ENCODE measurements around the gene CCL7. TPM values are rescaled to one million over a fixed set of nuclear protein-coding genes. Genes with fewer than 3 reads are reported as not detected.
A peak's percentile ranks its signal among the peaks of the same experiment; 100 is the strongest.
"Not testable (repeated sequence)": the region's sequence is repeated elsewhere in the genome, so short reads cannot be mapped to it uniquely, and the experiment has no call there.

CCL7 gene
- under 1 TPM in 1 of 2 donors, not detected in 1; 0.52 TPM for total RNA-seq
- long read RNA-seq, donor 1: 0 reads
- long read RNA-seq, donor 2: 0 reads

DNA sequence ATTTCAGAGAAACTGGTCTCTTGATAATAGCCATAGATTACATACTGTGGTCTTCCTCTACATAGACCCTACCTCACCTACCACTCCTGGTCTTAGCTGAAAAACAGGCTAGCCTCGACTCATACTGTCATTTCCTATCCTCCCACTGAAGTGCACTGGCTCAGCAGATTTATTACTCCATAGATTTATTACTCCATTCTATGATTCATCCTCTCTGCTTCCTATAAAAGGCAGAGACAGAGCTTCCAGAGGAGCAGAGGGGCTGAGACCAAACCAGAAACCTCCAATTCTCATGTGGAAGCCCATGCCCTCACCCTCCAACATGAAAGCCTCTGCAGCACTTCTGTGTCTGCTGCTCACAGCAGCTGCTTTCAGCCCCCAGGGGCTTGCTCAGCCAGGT lies at the start of gene CCL7:
TSS of gene CCL7 (plus strand) at position 253 of the 400 bp plus-strand sequence. CDS start at position 323, 70 bp downstream.
- intact Hi-C loops (cut with DNase I): no loop called here
- DNase-seq (ENCODE audit: low spot score): no peak

GRCh38 chr17:34220752-34221395 lies 49.1 kb upstream of the CCL7 start:
- intact Hi-C loops (cut with DNase I): no loop called here

GRCh38 chr17:34221411-34221810 lies 48.6 kb upstream of the CCL7 start:
- no peak for DNase-seq (ENCODE audit: low spot score)
- intact Hi-C loops (cut with DNase I): no loop called here

More at GRCh38 chr17:34220752-34221395, 49.1 kb upstream of the CCL7 start:
- DNase-seq (ENCODE audit: low spot score): no peak

- intact Hi-C loops (cut with DNase I): no loop called here
Observed at GRCh38 chr17:34222722-34223497, 47.1 kb upstream of the CCL7 start.

DNA sequence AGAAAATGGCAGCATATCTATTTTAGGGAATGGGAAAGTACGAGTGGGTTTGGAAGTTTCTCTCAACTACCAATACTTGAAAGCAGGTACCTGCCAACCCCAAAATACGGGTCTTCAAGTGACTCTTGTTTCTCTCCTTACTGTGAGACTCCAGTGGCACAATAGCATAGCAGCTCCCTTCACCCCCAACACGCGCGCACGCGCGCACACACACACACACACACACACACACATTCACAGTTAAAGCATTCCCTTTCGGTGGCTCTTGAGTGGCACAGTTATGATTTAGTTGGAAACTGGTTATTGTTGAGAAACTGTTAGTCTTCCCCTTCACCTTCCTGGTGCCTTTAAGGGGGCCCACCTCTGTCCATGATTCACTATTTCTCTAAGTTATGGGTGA lies 45.0 kb upstream of the CCL7 start:
- DNase-seq (ENCODE audit: low spot score): no peak
- intact Hi-C loops (cut with DNase I): no loop called here

More at GRCh38 chr17:34222722-34223497, 47.1 kb upstream of the CCL7 start:
- DNase-seq (ENCODE audit: low spot score): no peak

GRCh38 chr17:34226011-34226743 lies 43.8 kb upstream of the CCL7 start:
- DNase-seq (ENCODE audit: low spot score): no peak
- intact Hi-C loops (cut with DNase I): no loop called here

DNA sequence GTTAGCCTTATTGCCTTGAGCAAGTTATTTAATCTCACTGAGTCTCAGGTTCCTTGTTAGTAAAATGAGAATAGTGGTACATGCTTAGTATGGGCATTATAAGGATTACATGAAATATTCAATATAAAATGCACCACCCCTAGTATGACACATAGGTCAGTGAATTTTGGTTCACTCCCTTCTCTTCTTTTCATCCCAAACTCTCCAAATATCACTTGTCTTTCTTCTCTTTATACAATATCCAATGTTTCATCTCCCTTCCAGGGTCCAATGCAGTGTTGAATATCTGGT lies 43.3 kb upstream of the CCL7 start:
- no peak for DNase-seq (ENCODE audit: low spot score)
- intact Hi-C loops (cut with DNase I): no loop called here

GRCh38 chr17:34227293-34227692 lies 42.7 kb upstream of the CCL7 start:
- intact Hi-C loops (cut with DNase I): not testable (repeated sequence)

DNA sequence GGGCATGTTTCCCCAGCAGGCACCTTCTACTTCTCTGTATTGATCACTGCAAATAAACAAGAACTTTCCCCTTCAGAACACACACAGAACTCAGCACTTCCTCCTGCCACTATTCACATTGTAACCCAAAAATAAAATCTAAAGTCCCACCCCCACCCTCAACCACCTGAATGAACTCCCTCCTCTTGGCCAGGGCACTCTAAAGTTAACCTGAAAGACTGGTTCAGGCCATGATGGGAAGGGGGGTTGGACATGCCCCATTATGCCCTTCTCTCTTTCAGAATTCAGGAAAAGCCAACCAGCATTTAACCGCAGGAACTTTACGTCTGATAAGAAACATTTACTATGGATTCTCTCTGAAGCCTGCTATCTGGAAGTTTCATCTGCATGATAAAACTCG lies 42.3 kb upstream of the CCL7 start:
- intact Hi-C loops (cut with DNase I): no loop called here
- DNase-seq (ENCODE audit: low spot score): no peak

More at GRCh38 chr17:34227293-34227692, 42.7 kb upstream of the CCL7 start:
- not testable (repeated sequence) for DNase-seq (ENCODE audit: low spot score)

DNA sequence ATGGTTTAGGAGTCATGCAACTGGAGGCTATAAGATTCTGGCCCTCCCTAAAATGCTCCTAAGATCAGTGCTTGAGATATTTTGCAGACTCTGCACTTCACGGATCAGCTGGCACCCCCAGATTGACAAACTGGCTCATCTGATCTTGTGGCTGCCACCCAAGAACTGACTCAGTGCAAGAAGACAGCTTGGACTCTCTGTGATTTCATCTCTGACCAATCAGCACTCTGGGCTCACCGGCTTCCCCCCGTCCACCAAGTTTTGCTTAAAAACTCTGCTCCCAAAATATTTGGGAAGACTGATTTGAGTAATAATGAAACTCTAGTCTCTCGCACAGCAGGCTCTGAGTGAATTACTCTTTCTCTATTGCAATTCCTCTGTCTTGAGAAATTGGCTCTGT lies 41.2 kb upstream of the CCL7 start:
- DNase-seq (ENCODE audit: low spot score): no peak
- intact Hi-C loops (cut with DNase I): no loop called here

DNA sequence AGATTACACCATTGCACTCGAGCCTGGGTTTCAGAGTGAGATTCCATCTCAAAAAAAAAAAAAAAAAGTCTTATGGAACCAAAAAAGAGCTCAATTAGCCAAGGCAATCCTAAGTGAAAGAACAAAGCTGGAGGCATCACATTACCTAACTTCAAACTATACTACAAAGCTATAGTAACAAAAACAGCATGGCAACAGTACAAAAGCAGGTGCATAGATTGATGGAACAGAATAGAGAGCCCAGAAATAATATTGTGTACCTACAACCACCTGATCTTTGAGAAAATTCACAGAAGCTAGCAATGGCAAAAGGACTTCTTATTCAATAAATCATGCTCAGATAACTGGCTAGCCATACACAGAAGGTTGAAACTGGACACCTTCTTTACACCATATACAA lies 39.7 kb upstream of the CCL7 start:
- no peak for DNase-seq (ENCODE audit: low spot score)
- intact Hi-C loops (cut with DNase I): no loop called here

- intact Hi-C loops (cut with DNase I): no loop called here
- DNase-seq (ENCODE audit: low spot score): no peak
Observed at GRCh38 chr17:34234616-34235015, 35.4 kb upstream of the CCL7 start.

DNA sequence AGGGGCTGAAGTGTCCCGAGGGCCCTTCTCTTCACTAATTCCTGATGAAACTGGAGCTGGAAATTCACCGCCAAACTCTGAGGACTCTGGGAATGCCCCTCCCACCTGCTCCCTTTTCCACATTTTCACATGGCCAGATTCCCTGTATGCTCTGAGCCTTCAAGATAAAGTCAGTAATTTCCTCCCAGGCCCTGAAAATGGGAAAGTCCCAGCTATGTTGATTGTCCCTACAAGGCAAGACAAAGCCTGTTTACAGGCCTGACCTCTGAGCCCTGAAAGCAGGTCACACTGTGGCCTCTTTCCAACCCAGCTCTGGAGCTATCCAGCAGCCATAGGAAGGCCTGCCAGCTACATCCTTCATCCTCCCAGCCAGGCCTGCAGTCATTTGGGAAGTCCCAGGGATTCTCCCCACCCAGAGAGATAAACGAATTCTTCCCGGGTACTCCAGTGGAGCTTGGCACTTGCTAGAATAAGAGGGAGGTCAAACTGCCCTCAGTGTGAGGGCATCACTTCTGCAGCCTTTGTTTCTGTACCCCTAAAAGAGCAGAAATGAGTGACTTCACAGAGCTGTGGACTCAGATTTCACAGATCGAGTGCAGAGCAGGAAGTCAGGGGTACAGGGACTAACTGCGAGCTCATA lies 34.5 kb upstream of the CCL7 start:
- peak; percentile 88 for DNase-seq (ENCODE audit: low spot score)
- intact Hi-C loops (cut with DNase I): no loop called here

- DNase-seq (ENCODE audit: low spot score): no peak
- intact Hi-C loops (cut with DNase I): no loop called here
Observed at GRCh38 chr17:34236281-34236892, 33.6 kb upstream of the CCL7 start.

DNA sequence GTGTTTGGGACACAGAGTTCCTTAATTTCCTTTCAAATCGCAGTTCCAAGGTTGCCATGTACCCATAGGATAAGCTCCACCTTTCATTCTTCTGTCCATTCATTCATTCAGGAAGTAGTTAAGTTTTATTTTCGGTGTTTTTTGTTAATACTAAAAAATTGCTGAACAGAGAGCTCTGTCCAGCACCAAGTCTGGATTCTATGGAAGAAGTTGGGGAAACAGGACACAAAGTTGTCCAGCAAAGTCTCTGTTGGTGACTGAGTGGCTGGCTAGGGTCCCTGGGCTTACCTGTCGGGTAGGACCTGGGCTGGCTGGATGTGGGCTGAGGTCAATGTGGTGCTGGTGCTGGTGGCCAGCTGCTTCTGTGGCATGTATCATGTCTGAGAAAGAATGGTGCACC lies 32.6 kb upstream of the CCL7 start:
- intact Hi-C loops (cut with DNase I): no loop called here
- DNase-seq (ENCODE audit: low spot score): no peak

GRCh38 chr17:34241062-34241461 lies 29.0 kb upstream of the CCL7 start:
- peak; percentile 89 for DNase-seq (ENCODE audit: low spot score)

GRCh38 chr17:34242587-34243363 lies 27.2 kb upstream of the CCL7 start:
- intact Hi-C loops (cut with DNase I): no loop called here
- DNase-seq (ENCODE audit: low spot score): no peak

More at GRCh38 chr17:34241062-34241461, 29.0 kb upstream of the CCL7 start:
- intact Hi-C loops (cut with DNase I): no loop called here
